Measurements from ENCODE around the gene ADAM10. TPM values are rescaled to one million over a fixed set of nuclear protein-coding genes. Genes with fewer than 3 reads are reported as not detected.

Gene ADAM10
- total and polyA plus RNA-seq, 2 of the 8 experiments (the other 6 are each of a cell fraction or from before 2014, with no cell fraction given) = 46.5 to 163 TPM

DNA sequence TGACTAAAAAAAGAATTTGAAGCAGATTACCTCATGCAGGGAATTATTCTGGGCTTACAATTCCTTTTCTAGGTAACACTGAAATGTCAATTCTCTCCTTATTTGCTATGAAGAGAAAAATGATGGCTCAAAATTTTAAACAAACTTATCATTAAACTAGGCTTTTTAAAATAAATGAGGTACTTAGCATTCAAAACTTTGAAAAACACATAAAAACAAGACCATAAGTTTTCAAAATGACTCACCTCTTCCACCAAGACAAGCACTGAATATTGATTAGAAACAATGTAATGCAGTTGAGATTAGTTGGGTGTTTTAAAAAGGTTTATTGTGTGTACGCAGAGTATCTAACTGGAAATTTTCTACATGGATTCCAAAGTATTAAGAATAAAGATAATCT lies 154.6 kb downstream of the ADAM10 start (continued):
- TF ChIP-seq, protein P1, sequence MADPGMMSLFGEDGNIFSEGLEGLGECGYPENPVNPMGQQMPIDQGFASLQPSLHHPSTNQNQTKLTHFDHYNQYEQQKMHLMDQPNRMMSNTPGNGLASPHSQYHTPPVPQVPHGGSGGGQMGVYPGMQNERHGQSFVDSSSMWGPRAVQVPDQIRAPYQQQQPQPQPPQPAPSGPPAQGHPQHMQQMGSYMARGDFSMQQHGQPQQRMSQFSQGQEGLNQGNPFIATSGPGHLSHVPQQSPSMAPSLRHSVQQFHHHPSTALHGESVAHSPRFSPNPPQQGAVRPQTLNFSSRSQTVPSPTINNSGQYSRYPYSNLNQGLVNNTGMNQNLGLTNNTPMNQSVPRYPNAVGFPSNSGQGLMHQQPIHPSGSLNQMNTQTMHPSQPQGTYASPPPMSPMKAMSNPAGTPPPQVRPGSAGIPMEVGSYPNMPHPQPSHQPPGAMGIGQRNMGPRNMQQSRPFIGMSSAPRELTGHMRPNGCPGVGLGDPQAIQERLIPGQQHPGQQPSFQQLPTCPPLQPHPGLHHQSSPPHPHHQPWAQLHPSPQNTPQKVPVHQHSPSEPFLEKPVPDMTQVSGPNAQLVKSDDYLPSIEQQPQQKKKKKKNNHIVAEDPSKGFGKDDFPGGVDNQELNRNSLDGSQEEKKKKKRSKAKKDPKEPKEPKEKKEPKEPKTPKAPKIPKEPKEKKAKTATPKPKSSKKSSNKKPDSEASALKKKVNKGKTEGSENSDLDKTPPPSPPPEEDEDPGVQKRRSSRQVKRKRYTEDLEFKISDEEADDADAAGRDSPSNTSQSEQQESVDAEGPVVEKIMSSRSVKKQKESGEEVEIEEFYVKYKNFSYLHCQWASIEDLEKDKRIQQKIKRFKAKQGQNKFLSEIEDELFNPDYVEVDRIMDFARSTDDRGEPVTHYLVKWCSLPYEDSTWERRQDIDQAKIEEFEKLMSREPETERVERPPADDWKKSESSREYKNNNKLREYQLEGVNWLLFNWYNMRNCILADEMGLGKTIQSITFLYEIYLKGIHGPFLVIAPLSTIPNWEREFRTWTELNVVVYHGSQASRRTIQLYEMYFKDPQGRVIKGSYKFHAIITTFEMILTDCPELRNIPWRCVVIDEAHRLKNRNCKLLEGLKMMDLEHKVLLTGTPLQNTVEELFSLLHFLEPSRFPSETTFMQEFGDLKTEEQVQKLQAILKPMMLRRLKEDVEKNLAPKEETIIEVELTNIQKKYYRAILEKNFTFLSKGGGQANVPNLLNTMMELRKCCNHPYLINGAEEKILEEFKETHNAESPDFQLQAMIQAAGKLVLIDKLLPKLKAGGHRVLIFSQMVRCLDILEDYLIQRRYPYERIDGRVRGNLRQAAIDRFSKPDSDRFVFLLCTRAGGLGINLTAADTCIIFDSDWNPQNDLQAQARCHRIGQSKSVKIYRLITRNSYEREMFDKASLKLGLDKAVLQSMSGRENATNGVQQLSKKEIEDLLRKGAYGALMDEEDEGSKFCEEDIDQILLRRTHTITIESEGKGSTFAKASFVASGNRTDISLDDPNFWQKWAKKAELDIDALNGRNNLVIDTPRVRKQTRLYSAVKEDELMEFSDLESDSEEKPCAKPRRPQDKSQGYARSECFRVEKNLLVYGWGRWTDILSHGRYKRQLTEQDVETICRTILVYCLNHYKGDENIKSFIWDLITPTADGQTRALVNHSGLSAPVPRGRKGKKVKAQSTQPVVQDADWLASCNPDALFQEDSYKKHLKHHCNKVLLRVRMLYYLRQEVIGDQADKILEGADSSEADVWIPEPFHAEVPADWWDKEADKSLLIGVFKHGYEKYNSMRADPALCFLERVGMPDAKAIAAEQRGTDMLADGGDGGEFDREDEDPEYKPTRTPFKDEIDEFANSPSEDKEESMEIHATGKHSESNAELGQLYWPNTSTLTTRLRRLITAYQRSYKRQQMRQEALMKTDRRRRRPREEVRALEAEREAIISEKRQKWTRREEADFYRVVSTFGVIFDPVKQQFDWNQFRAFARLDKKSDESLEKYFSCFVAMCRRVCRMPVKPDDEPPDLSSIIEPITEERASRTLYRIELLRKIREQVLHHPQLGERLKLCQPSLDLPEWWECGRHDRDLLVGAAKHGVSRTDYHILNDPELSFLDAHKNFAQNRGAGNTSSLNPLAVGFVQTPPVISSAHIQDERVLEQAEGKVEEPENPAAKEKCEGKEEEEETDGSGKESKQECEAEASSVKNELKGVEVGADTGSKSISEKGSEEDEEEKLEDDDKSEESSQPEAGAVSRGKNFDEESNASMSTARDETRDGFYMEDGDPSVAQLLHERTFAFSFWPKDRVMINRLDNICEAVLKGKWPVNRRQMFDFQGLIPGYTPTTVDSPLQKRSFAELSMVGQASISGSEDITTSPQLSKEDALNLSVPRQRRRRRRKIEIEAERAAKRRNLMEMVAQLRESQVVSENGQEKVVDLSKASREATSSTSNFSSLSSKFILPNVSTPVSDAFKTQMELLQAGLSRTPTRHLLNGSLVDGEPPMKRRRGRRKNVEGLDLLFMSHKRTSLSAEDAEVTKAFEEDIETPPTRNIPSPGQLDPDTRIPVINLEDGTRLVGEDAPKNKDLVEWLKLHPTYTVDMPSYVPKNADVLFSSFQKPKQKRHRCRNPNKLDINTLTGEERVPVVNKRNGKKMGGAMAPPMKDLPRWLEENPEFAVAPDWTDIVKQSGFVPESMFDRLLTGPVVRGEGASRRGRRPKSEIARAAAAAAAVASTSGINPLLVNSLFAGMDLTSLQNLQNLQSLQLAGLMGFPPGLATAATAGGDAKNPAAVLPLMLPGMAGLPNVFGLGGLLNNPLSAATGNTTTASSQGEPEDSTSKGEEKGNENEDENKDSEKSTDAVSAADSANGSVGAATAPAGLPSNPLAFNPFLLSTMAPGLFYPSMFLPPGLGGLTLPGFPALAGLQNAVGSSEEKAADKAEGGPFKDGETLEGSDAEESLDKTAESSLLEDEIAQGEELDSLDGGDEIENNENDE (IDR thresholded peaks at IDR 0.05; ENCODE audit: insufficient replicate concordance, low read length) = no peak
- TF ChIP-seq ZNF274 (IDR thresholded peaks at IDR 0.05; ENCODE audit: borderline replicate concordance, extremely low read depth, low read length) (no peak), RXRA (IDR thresholded peaks at IDR 0.05; ENCODE audit: insufficient read depth, low read depth, low read length) (no peak), BACH1 (IDR thresholded peaks at IDR 0.05; ENCODE audit: low read length) (no peak), JUN (IDR thresholded peaks at IDR 0.05; ENCODE audit: low read depth, low read length) (no peak)

All from H1 (cell line).